ENCODE measurements around the gene TFAP2B. TPM values are rescaled to one million over a fixed set of nuclear protein-coding genes. Genes with fewer than 3 reads are reported as not detected.

Gene TFAP2B
- total and polyA plus RNA-seq, 7 experiments from 2014 or later: not detected

DNA sequence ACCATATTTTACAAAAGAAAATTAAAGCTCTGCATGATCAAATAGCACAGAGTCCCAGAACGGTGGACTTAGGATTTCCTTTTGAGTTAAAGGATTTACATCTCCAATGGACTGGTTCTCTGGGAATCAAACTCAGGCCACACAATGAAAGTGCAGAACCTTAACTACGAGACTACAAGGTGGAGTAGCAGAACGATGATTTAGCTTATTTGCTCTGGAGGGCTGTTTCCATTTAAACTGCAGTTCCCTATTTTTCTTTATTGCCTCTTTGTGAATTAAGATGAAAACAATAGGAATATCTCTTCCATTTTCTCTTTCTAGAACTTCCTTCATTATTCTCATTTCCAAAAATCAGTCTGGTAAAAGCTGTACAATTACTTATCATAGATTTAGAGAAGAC lies 65.7 kb downstream of the TFAP2B start:
- H3K4me3 ChIP-seq (ENCODE audit: low read length): no peak overlapping the region
- H3K9me3 Mint-ChIP-seq: peaks cover 0 to 7% (median 1%) of the 10 kb centered on the region in 11 donors
- ChIA-PET CTCF (no interaction called here), POLR2A (no interaction called here)
- no peak overlapping the region for H3K4me3 Mint-ChIP-seq
- no peaks in the 10 kb centered on the region for H3K36me3 Mint-ChIP-seq
- DNase-seq: no peak
- H3K9me3 ChIP-seq (ENCODE audit: control insufficient read depth in 2 of 3, low read length in 3 of 3): no peaks in the 10 kb centered on the region
- intact Hi-C loops (cut with micrococcal nuclease): no loop called here
- no peak overlapping the region for H3K27ac Mint-ChIP-seq
- no peaks in the 10 kb centered on the region for H3K36me3 ChIP-seq (ENCODE audit: control insufficient read depth in 2 of 3, insufficient read depth in 3 of 3, low read length in 3 of 3)
- peaks cover 0 to 4% (median 0%) of the 10 kb centered on the region in 5 donors for H3K27me3 Mint-ChIP-seq
- no peak overlapping the region for H3K27ac ChIP-seq (ENCODE audit: low read depth, low read length)
- no peaks in the 10 kb centered on the region for H3K4me1 Mint-ChIP-seq
- H3K4me1 ChIP-seq (ENCODE audit: control insufficient read depth in 2 of 2, insufficient read depth in 2 of 2, low read length in 2 of 2): no peaks in the 10 kb centered on the region
- no peaks in the 10 kb centered on the region for H3K27me3 ChIP-seq (ENCODE audit: control insufficient read depth in 2 of 2, insufficient read depth in 2 of 2, low read length in 2 of 2)
- no peak for ATAC-seq

DNA sequence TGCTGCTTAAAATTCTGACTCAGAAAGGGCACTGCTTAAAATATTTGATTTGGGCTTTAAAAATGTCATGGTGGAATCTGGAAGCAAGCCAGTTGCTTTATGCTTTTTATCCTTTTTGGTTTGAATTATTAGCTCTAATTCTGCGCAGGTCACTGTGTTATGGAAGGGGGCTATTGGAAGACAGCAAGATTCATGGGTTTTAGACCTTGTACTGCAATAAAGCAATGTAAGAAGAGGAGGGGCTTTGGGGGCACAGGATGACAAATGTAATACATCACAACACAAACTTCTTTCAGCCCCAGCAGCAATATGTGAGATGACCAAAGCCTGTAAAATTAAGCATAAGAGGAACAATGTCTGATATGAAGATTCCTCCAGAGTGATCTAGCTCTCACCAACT lies 68.4 kb downstream of the TFAP2B start:
- ATAC-seq (no peak), DNase-seq (no peak)
- Mint-ChIP-seq H3K27ac (no peak overlapping the region), H3K4me3 (no peak overlapping the region), H3K4me1 (no peaks in the 10 kb centered on the region), H3K27me3 (peaks cover 0 to 4% (median 0%) of the 10 kb centered on the region in 5 donors), H3K36me3 (no peaks in the 10 kb centered on the region), H3K9me3 (peaks cover 0 to 6% (median 1%) of the 10 kb centered on the region in 11 donors)
- intact Hi-C loops (cut with micrococcal nuclease): no loop called here
- no peak overlapping the region for H3K27ac ChIP-seq (ENCODE audit: low read depth, low read length)
- H3K36me3 ChIP-seq (ENCODE audit: control insufficient read depth in 2 of 3, insufficient read depth in 3 of 3, low read length in 3 of 3): no peaks in the 10 kb centered on the region
- H3K9me3 ChIP-seq (ENCODE audit: control insufficient read depth in 2 of 3, low read length in 3 of 3): no peaks in the 10 kb centered on the region
- ChIA-PET CTCF (no interaction called here), POLR2A (no interaction called here)
- no peaks in the 10 kb centered on the region for H3K4me1 ChIP-seq (ENCODE audit: control insufficient read depth in 2 of 2, insufficient read depth in 2 of 2, low read length in 2 of 2)
- H3K4me3 ChIP-seq (ENCODE audit: low read length): no peak overlapping the region
- no peaks in the 10 kb centered on the region for H3K27me3 ChIP-seq (ENCODE audit: control insufficient read depth in 2 of 2, insufficient read depth in 2 of 2, low read length in 2 of 2)

DNA sequence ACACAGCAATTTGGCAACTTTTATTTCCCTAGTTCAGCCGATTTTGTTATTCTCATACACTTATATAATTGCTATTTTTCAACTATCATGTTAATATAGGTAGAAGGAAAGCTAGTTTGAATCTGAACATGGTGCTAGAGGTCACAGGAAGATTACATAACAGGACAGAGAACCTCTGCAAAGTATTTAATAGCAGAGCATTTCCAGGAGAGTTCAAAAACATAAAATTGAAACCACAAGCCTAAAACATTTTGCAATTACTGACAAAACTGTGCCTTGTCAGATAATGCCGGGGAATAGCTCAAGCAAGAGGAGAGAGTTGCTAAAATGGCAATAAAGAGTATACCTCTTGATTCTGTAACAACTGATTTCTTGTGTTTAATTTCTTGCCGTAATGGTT lies 70.8 kb downstream of the TFAP2B start:
- no peaks in the 10 kb centered on the region for H3K4me1 Mint-ChIP-seq
- DNase-seq (no peak), ATAC-seq (no peak)
- no peak overlapping the region for H3K4me3 ChIP-seq (ENCODE audit: low read length)
- H3K27me3 ChIP-seq (ENCODE audit: control insufficient read depth in 2 of 2, insufficient read depth in 2 of 2, low read length in 2 of 2): no peaks in the 10 kb centered on the region
- H3K4me3 Mint-ChIP-seq: no peak overlapping the region
- no peaks in the 10 kb centered on the region for H3K27me3 Mint-ChIP-seq
- H3K27ac ChIP-seq (ENCODE audit: low read depth, low read length): no peak overlapping the region
- no peaks in the 10 kb centered on the region for H3K36me3 ChIP-seq (ENCODE audit: control insufficient read depth in 2 of 3, insufficient read depth in 3 of 3, low read length in 3 of 3)
- no peaks in the 10 kb centered on the region for H3K4me1 ChIP-seq (ENCODE audit: control insufficient read depth in 2 of 2, insufficient read depth in 2 of 2, low read length in 2 of 2)
- ChIA-PET POLR2A (no interaction called here), CTCF (no interaction called here)
- intact Hi-C loops (cut with micrococcal nuclease): no loop called here
- no peaks in the 10 kb centered on the region for H3K9me3 ChIP-seq (ENCODE audit: control insufficient read depth in 2 of 3, low read length in 3 of 3)
- H3K27ac Mint-ChIP-seq: no peak overlapping the region
- H3K36me3 Mint-ChIP-seq: no peaks in the 10 kb centered on the region
- peaks cover 0 to 11% (median 1%) of the 10 kb centered on the region in 11 donors for H3K9me3 Mint-ChIP-seq

DNA sequence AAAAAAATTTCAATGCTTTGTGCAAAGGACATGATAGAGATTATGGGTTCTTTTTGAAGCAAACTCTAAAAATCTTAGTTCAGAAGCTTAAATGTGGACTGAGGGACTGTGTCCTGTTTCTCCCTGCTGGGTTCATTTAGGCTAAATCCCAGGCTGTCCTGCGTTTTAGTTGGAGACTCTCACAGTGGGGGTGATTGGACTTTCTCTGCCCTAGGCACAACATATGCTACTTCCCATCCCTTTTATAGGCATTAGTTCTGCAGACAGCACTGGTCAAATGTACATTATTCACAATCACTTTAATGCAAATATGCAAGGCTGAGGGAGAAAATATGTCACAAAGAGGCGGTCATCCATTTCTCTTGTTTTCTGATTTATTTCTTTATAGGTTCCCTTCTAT lies 71.3 kb downstream of the TFAP2B start:
- DNase-seq (no peak), ATAC-seq (no peak)
- Mint-ChIP-seq H3K4me3 (no peak overlapping the region), H3K27ac (no peak overlapping the region), H3K9me3 (peaks cover 0 to 13% (median 1%) of the 10 kb centered on the region in 11 donors), H3K4me1 (no peaks in the 10 kb centered on the region), H3K36me3 (no peaks in the 10 kb centered on the region), H3K27me3 (no peaks in the 10 kb centered on the region)
- intact Hi-C loops (cut with micrococcal nuclease): no loop called here
- H3K4me3 ChIP-seq (ENCODE audit: low read length): no peak overlapping the region
- no peak overlapping the region for H3K27ac ChIP-seq (ENCODE audit: low read depth, low read length)
- H3K36me3 ChIP-seq (ENCODE audit: control insufficient read depth in 2 of 3, insufficient read depth in 3 of 3, low read length in 3 of 3): no peaks in the 10 kb centered on the region
- POLR2A ChIA-PET: no interaction called here
- no peaks in the 10 kb centered on the region for H3K4me1 ChIP-seq (ENCODE audit: control insufficient read depth in 2 of 2, insufficient read depth in 2 of 2, low read length in 2 of 2)
- no peaks in the 10 kb centered on the region for H3K27me3 ChIP-seq (ENCODE audit: control insufficient read depth in 2 of 2, insufficient read depth in 2 of 2, low read length in 2 of 2)
- H3K9me3 ChIP-seq (ENCODE audit: control insufficient read depth in 2 of 3, low read length in 3 of 3): no peaks in the 10 kb centered on the region
- CTCF ChIA-PET: no interaction called here

DNA sequence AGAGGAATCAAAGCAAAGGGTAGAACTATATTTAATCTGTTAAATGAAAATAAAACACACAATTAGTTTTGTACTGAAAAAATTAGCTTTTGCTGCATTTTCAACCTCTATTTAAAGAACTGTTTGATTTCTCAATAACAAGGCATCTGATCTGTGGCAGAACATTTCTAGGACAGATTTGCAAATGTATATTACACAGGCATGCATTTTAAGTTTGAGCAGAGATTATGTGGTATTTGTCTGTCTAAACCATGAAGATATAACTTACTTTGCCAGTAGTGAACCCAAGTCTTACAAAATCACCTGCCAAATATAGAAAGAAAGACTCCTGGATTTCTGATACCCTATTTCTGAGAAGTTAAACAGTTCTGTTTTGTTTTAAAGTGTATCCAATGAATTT lies 71.9 kb downstream of the TFAP2B start:
- no peak for DNase-seq
- no peak overlapping the region for H3K27ac Mint-ChIP-seq
- Histone ChIP-seq H3K27me3 (ENCODE audit: control insufficient read depth in 2 of 2, insufficient read depth in 2 of 2, low read length in 2 of 2) (no peaks in the 10 kb centered on the region), H3K4me3 (ENCODE audit: low read length) (no peak overlapping the region), H3K9me3 (ENCODE audit: control insufficient read depth in 2 of 3, low read length in 3 of 3) (no peaks in the 10 kb centered on the region), H3K4me1 (ENCODE audit: control insufficient read depth in 2 of 2, insufficient read depth in 2 of 2, low read length in 2 of 2) (no peaks in the 10 kb centered on the region), H3K27ac (ENCODE audit: low read depth, low read length) (no peak overlapping the region), H3K36me3 (ENCODE audit: control insufficient read depth in 2 of 3, insufficient read depth in 3 of 3, low read length in 3 of 3) (no peaks in the 10 kb centered on the region)
- no peak for ATAC-seq
- intact Hi-C loops (cut with micrococcal nuclease): no loop called here
- POLR2A ChIA-PET: no interaction called here
- no peaks in the 10 kb centered on the region for H3K4me1 Mint-ChIP-seq
- peaks cover 0 to 16% (median 3%) of the 10 kb centered on the region in 11 donors for H3K9me3 Mint-ChIP-seq
- no peaks in the 10 kb centered on the region for H3K36me3 Mint-ChIP-seq
- no peak overlapping the region for H3K4me3 Mint-ChIP-seq
- CTCF ChIA-PET: no interaction called here
- no peaks in the 10 kb centered on the region for H3K27me3 Mint-ChIP-seq

DNA sequence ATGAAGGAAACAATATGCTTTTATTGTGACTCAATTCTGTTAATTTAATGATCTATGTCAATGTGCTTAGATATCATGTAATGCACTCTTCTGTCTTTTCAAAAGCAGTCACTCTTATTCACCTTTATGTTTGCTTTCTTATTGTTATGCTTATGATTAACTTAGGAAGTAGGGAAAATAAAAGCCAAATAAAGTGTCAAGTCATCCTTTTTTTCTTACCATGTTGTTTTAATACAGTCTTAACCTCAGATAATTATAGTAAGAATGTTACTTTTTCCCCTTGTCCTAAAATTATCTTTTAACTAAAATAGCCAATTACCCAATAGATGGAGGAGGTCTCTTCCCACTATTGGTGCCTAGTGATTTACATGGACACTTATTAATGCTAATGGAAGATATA lies 72.6 kb downstream of the TFAP2B start:
- POLR2A ChIA-PET: no interaction called here
- intact Hi-C loops (cut with micrococcal nuclease): no loop called here

More for the DNA sequence above, 72.6 kb downstream of the TFAP2B start:
- DNase-seq (no peak), ATAC-seq (no peak)
- Mint-ChIP-seq H3K27me3 (no peaks in the 10 kb centered on the region), H3K9me3 (peaks cover 0 to 12% (median 3%) of the 10 kb centered on the region in 11 donors), H3K4me1 (no peaks in the 10 kb centered on the region), H3K4me3 (no peak overlapping the region), H3K27ac (no peak overlapping the region), H3K36me3 (no peaks in the 10 kb centered on the region)
- H3K27ac ChIP-seq (ENCODE audit: low read depth, low read length): no peak overlapping the region
- H3K27me3 ChIP-seq (ENCODE audit: control insufficient read depth in 2 of 2, insufficient read depth in 2 of 2, low read length in 2 of 2): no peaks in the 10 kb centered on the region
- H3K4me3 ChIP-seq (ENCODE audit: low read length): no peak overlapping the region
- no peaks in the 10 kb centered on the region for H3K4me1 ChIP-seq (ENCODE audit: control insufficient read depth in 2 of 2, insufficient read depth in 2 of 2, low read length in 2 of 2)
- H3K9me3 ChIP-seq (ENCODE audit: control insufficient read depth in 2 of 3, low read length in 3 of 3): no peaks in the 10 kb centered on the region
- no peaks in the 10 kb centered on the region for H3K36me3 ChIP-seq (ENCODE audit: control insufficient read depth in 2 of 3, insufficient read depth in 3 of 3, low read length in 3 of 3)
- CTCF ChIA-PET: no interaction called here

All from naive thymus-derived CD4-positive, alpha-beta T cell (primary cell).